Stimulated activated naive CD8-positive, alpha-beta T cell treated with anti-CD3 and anti-CD28 coated beads, Interleukin-15, amount 100 ng/mL, for 72 hours (primary cell): ENCODE results near the gene WDFY2.
"Not testable (repeated sequence)": the region's sequence is repeated elsewhere in the genome, so short reads cannot be mapped to it uniquely, and the experiment has no call there.

Source experiments
- ATAC-seq: fragments of 150-1000 bp; cut with Tn5 transposase; 2 replicates; pipeline ENCODE4 v1.10.0; 2021; ENCODE audit warnings: mild to moderate bottlenecking, moderate library complexity
- DNase-seq, 2 donors: peaks; one replicate each; pipeline ENCODE4 v3.0.0; 2021 to 2022
- H3K27ac Mint-ChIP-seq, 2 donors: one replicate each; pipeline ENCODE4 v1.8.0; 2022; ENCODE audit warnings: mild to moderate bottlenecking in 2 of 2, mixed read lengths in 2 of 2, moderate library complexity in 2 of 2
- H3K27me3 Mint-ChIP-seq: one replicate; pipeline ENCODE4 v1.8.0; 2022; ENCODE audit warnings: mixed read lengths
- H3K4me1 Mint-ChIP-seq: one replicate; pipeline ENCODE4 v1.8.0; 2022; ENCODE audit warnings: mild to moderate bottlenecking, mixed read lengths
- H3K4me3 Mint-ChIP-seq, 2 donors: one replicate each; pipeline ENCODE4 v1.8.0; 2022; ENCODE audit warnings: mild to moderate bottlenecking in 2 of 2, mixed read lengths in 2 of 2, moderate library complexity in 1 of 2
- H3K9me3 Mint-ChIP-seq, 2 donors: one replicate each; pipeline ENCODE4 v1.8.0; 2022; ENCODE audit warnings: mixed read lengths in 2 of 2

The WDFY2 gene

DNA sequence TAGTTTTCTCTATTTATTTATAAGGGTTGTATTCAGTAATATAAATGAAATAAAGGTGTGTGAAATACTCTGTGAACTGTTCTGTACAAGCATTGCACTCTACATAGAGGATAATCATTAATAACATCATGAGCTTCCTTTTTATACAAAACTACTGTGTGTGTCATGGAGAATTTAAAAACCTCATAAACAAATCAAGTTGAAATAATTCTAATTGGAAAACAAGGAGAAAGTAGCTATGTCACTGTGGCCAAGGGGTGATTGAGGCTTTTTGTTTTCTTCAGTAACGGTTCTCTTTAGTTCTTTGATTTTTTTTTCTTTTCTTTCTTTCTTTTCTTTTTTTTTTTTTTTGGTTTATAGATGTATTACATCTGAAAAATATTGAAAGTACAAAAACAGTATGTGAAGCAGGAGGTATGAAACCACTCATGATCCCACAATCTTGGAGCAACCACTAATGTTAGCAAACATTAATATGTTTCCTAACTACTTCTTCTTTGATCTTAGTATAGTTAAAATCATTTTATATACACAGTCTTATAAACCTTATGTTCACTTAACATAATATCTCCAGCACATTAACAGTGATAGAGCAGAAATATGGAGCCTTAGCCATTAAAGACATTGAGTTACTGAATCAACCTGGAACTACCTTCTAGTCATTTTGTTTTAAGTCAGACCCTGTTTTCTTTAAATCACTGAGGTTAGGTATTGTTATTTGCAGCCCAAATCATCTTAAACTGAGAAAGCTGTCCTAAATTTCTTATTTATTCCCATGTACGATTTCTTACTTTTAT, 45.4 kb downstream of the WDFY2 start:
- Mint-ChIP-seq H3K9me3 (no peaks in the 10 kb centered on the region), H3K4me1 (peaks cover 55% of the 10 kb centered on the region), H3K27ac (peak overlapping the region; percentile 12 to 31), H3K27me3 (no peaks in the 10 kb centered on the region), H3K4me3 (no peak overlapping the region)
- no peak for DNase-seq
- ATAC-seq = no peak

DNA sequence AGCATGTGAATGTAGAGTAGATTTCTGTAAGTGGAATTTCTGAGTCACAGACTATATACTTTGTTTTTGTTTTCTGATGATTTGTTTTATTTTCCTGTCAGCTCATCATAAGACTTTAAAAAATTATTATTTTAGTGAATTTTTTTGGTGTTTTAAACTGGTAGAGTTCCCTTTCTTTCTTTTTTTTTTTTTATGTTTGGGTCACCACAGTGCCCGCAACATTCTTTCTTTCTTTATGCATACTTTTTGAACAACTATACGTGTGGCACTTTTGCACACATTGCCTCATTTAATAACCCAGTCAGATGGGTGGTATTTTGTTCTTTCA, 46.0 kb downstream of the WDFY2 start:
- H3K9me3 Mint-ChIP-seq = no peaks in the 10 kb centered on the region
- H3K4me3 Mint-ChIP-seq = no peak overlapping the region
- DNase-seq (no peak), ATAC-seq (no peak)
- peaks cover 57% of the 10 kb centered on the region for H3K4me1 Mint-ChIP-seq
- no peaks in the 10 kb centered on the region for H3K27me3 Mint-ChIP-seq
- H3K27ac Mint-ChIP-seq = no peak overlapping the region

DNA sequence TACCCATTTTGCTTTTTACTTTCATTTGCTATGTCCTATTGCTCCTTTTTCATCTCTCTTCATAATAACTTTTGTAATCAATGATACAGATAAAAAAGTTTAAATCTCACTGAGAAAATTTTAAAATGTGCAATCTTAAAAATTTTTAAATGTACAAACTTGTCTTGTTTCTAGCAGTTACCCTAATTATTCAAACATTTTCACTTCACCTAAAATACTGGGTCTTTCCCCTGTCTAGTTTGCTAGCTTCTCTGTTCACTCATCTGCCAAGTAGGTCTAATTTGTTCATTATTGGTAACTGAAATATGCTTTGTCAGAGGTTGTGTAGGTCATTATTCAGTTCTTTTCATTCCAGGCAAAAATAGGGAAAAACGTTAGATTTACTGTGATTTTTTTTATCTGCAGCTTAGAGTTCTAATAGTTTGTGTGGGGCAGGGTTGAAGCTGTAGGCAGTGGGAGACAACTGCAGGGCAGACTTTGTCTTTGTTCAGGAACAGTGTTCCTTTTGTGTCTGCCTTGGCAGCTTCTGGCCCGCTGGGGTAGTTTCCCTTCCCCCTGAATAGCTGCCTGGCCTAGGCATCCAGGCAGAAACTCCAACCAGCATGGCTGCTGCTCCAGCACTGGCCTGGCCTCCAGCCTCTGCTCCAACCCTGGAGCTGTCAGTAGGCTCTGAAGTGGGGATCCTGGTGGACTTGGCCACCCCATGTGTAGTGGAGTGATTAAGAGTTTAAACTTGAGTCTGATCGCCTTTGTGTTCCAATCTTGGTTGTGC, 48.5 kb downstream of the WDFY2 start:
- Mint-ChIP-seq H3K27ac (no peak overlapping the region), H3K4me3 (peak overlapping the region; percentile 20 to 23), H3K27me3 (no peaks in the 10 kb centered on the region), H3K9me3 (no peaks in the 10 kb centered on the region), H3K4me1 (peaks cover 74% of the 10 kb centered on the region)
- DNase-seq (no peak), ATAC-seq (no peak)

DNA sequence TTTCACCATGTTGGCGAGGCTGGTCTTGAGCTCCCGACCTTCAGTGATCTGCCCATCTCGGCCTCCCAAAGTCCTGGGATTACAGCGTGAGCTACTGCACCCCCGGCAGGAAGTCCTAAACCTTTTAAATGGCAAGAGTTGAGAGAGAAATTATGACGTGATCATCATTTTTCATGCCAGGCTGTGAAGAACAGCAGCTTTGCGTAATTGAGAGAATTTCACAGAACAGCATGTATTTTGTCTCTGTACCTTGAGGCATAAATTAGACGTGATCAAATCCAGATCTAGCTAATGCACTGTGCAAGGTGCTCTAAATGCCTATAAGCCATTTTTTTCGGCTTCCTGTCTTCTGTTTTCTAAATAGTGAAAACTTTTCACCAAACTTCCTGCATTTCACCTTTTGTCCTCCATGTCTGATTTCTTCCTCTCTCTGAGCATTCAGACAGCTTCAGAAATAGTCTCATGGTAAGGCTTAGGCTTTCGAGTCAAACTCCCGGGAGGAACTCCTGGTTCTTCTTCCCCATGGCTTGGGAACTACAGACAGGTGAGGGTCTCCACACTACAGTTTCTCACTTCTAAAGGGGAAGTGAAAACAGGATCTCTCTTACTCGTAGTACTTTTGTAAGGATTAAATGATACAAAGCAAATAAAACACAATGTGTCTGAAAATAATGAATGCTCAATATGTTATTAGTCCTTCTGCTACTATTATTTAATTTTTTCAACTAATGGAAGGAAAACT, 51.0 kb downstream of the WDFY2 start:
- peak overlapping the region; percentile 85 to 92 for H3K27ac Mint-ChIP-seq
- ATAC-seq = no peak

DNA sequence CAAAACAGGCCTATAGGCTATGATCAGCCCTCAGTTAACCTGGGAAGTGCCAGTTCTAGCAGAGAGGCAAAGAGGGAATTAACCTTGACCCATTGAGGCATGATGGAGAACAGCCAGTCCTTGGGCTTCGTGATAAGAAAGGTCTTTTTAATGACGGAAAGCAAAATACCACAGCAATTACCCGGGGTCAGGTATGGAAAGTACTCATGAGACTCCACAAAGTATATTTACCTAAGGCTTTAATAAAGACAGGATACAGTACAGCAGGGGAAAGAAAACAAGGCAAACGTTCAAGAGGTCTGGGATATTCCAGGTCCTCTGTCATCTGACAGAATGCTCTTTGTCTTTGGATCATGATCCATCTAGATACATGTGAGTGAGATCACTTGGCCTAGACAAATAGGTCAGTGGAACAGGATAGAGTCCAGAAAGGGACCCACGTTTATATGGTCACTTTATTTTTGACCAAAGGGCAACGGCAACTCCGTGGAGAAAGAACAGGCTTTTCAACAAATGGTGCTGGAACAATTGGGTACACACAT, 52.2 kb downstream of the WDFY2 start:
- ATAC-seq = no peak
- H3K27ac Mint-ChIP-seq = no peak overlapping the region
- no peaks in the 10 kb centered on the region for H3K27me3 Mint-ChIP-seq
- no peak overlapping the region for H3K4me3 Mint-ChIP-seq
- H3K4me1 Mint-ChIP-seq = peaks cover 47% of the 10 kb centered on the region
- no peak for DNase-seq
- H3K9me3 Mint-ChIP-seq = no peaks in the 10 kb centered on the region

More for the DNA sequence above, 51.0 kb downstream of the WDFY2 start:
- H3K4me1 Mint-ChIP-seq = peaks cover 49% of the 10 kb centered on the region
- no peaks in the 10 kb centered on the region for H3K9me3 Mint-ChIP-seq
- DNase-seq = no peak
- no peaks in the 10 kb centered on the region for H3K27me3 Mint-ChIP-seq
- peak overlapping the region; percentile 56 to 62 for H3K4me3 Mint-ChIP-seq

DNA sequence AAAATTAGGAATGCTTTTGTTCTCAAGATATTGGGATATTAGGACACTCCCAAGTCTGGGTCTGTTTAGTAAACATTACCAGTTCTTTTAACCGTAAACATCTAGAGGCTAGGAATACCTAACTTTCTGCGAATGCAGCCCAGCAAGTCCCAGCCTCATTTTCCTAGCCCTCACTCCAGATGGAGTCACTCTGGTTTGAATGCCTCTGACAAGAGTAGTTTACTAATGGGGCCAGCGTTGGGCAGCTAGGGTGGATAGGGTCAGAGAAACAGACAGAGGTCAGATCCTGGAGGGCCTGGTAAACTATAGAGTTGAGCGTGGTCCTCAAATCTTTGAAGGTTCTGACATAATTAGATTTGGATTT, 53.6 kb downstream of the WDFY2 start:
- Mint-ChIP-seq H3K27ac (no peak overlapping the region), H3K4me1 (peaks cover 39% of the 10 kb centered on the region), H3K9me3 (no peaks in the 10 kb centered on the region), H3K27me3 (no peaks in the 10 kb centered on the region), H3K4me3 (no peak overlapping the region)
- no peak for DNase-seq
- no peak for ATAC-seq

DNA sequence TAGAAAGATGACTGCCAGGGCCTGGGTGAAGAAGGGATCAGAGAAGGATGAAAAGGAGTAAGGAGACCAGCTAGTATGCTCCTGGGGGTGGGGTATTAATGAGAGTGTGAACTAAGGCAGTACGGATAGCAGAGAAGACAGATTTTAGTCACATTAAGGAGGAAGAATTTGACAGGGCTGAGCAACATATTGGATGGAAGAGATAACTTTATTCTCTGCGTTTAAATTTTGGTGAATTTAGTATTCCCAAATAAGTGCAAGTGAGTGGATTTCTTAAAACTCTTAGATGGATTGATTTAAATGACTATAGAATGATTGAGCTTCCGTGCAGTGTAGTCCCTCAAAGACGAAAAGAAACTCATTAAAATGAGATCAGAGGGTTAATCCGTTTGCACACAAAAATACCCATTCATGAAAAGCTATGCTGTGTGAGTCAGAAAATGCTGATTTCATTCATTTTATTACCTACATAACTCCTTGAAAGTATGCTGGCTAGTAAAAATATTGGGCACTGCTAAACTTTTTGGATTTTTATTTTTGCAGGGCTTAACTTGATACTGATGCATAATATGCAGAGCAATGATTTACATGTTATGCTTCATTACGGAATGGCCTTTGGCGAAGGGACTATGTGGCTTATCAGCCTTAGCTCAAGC, 54.1 kb downstream of the WDFY2 start:
- H3K4me1 Mint-ChIP-seq = peaks cover 39% of the 10 kb centered on the region
- DNase-seq (no peak), ATAC-seq (no peak)
- H3K27ac Mint-ChIP-seq = no peak overlapping the region
- no peaks in the 10 kb centered on the region for H3K27me3 Mint-ChIP-seq
- H3K9me3 Mint-ChIP-seq = no peaks in the 10 kb centered on the region
- no peak overlapping the region for H3K4me3 Mint-ChIP-seq

DNA sequence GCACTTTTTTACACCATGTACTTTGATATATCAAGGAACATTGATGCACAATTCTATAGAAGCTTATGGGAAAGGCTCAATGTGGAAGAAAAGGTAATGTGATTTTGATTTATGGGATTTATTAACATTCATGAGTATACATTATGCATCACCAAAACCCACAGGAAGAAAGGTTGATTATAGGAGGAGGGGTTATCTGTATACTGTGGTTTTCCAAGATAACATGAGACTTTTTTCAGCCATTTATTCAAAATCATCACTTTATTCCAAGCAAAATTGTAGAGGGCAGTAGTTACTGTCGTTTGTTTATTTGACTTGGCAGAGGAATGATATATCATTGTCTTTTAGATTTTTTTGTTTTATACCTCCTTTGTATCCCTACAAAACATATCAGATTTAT, 54.9 kb downstream of the WDFY2 start:
- Mint-ChIP-seq H3K27ac (no peak overlapping the region), H3K9me3 (no peaks in the 10 kb centered on the region), H3K4me1 (peaks cover 46% of the 10 kb centered on the region), H3K27me3 (no peaks in the 10 kb centered on the region), H3K4me3 (no peak overlapping the region)
- ATAC-seq (no peak), DNase-seq (no peak)

DNA sequence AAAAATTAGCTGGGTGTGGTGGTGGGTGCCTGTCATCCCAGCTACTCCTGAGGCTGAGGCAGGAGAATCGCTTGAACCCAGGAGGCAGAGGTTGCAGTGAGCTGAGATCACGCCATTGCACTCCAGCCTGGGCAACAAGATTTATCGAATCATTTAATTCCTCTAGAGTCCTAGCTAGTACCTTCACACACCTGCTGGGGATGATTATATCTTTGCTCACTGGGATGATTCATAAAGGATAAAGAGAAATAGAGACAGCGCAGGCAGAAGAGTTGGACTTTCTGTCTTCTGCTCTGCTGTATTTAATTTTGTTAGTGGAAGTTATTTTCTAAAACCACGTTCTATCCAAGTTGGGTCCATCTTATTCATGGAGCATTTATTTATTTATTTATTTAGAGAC, 56.4 kb downstream of the WDFY2 start:
- not testable (repeated sequence) for ATAC-seq, H3K27me3 Mint-ChIP-seq, DNase-seq, H3K4me3 Mint-ChIP-seq, H3K27ac Mint-ChIP-seq, H3K9me3 Mint-ChIP-seq
- H3K4me1 Mint-ChIP-seq = peaks cover 47% of the 10 kb centered on the region

DNA sequence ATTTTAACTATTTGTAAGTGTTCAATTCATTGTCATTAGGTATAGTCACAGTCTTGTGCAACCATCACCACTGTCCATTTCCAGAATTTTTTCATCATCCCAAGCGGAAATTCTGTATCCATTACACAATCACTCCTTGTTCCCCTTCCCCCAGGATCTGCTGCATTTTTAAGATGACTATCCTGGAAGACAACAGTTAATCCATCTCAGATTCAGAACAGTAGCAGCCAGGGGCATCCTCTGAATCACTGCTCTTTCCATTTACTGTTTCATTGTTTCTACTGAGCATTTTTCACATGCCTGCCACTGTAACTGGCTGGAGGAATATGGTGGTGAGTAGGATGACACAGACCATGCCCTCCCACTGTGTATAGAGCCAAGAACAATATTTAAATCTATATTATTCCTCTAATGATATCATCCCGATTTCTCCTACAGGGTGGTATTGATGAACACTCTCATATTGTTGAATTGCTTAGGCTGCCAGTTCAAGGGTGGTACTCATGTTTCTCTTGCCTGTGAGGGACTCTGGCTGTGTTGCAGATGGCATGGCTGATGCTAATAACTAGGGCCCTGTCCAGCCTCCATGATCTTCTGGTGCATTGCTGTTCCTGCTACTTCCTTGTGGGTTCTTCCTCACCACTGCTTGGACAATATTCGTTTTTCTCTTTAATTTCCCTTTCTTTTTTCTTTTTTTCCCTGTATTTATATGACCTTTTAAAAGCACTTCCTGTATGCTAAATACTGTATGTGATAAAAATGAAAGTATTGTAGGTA, 59.0 kb downstream of the WDFY2 start:
- H3K4me1 Mint-ChIP-seq = peaks cover 47% of the 10 kb centered on the region
- H3K9me3 Mint-ChIP-seq = no peaks in the 10 kb centered on the region
- DNase-seq = no peak
- peak; percentile 23 for ATAC-seq
- peak overlapping the region; percentile 1 to 94 for H3K27ac Mint-ChIP-seq
- H3K27me3 Mint-ChIP-seq = no peaks in the 10 kb centered on the region
- peak overlapping the region; percentile 6 to 76 for H3K4me3 Mint-ChIP-seq

DNA sequence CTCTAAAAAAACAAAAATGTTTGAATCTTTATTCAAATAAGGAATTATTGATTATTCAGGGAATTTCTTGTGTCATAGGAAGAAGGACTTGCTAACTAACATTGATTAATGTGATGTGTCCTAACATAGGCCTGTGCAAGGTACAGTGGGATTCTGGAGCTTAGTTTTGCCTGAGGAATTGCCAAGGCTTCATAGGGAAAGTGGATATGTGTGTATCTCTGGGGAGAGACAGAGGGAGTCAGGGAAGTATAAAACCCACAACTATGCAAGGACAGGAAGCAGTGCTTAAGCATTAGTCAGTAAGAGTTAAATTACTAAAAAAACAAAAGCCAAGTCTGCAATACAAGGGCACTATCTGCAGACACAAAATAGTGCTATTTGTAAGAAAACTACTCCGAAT, 59.6 kb downstream of the WDFY2 start:
- ATAC-seq = no peak
- H3K27me3 Mint-ChIP-seq = no peaks in the 10 kb centered on the region
- no peak for DNase-seq
- peaks cover 47% of the 10 kb centered on the region for H3K4me1 Mint-ChIP-seq
- peak overlapping the region; percentile 1 to 94 for H3K27ac Mint-ChIP-seq
- no peaks in the 10 kb centered on the region for H3K9me3 Mint-ChIP-seq
- peak overlapping the region; percentile 6 to 76 for H3K4me3 Mint-ChIP-seq

DNA sequence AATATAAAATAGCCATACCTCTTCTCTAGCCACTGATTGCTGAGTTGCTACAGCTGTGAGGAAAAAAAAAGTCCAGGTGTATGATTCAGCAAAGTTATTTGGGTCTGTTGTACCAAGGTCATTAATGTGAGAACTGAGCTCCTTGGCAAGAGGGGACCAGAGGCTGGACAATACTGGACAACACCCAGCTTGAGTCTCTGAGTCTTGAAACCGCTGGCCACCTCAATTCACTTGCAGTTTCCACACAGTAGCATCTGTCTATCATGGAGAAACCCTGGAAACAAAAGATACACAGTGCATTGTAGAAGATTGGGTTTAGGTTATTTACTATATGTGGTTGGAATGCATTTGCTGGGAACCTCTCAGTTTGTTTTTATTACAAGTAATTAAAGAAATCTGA, 60.4 kb downstream of the WDFY2 start:
- Mint-ChIP-seq H3K9me3 (no peaks in the 10 kb centered on the region), H3K27me3 (no peaks in the 10 kb centered on the region), H3K4me3 (peak overlapping the region; percentile 63 to 74), H3K27ac (peak overlapping the region; percentile 96 to 99), H3K4me1 (peaks cover 47% of the 10 kb centered on the region)
- DNase-seq (no peak), ATAC-seq (no peak)

DNA sequence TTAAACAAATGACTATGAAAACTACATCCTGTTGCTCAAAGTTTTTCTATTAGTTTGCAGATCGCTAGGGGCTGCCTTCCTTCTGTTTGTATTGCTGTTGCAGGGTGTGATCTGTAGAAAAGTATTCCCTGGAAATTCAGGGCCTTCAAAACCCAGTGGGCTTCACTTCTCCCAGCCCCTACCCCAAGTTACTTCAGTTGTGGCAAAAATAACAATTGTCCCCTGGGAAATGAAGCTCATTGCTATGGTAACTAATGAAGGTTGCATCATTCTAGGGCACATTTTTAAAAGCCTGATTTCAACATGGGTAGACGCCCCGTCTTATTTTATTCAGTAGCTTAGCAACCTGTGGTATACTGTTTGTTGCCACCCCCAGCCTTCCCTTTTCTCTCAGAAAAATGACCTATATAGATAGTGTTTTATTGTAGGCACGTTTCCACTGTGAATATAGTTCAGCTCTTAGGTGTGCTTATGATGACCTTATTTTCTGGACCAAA, 60.9 kb downstream of the WDFY2 start:
- Mint-ChIP-seq H3K9me3 (no peaks in the 10 kb centered on the region), H3K4me1 (peaks cover 47% of the 10 kb centered on the region), H3K27ac (peak overlapping the region; percentile 96 to 99), H3K27me3 (no peaks in the 10 kb centered on the region), H3K4me3 (peak overlapping the region; percentile 63 to 74)
- ATAC-seq (peak; percentile 84), DNase-seq (peak; percentile 15 to 27)

DNA sequence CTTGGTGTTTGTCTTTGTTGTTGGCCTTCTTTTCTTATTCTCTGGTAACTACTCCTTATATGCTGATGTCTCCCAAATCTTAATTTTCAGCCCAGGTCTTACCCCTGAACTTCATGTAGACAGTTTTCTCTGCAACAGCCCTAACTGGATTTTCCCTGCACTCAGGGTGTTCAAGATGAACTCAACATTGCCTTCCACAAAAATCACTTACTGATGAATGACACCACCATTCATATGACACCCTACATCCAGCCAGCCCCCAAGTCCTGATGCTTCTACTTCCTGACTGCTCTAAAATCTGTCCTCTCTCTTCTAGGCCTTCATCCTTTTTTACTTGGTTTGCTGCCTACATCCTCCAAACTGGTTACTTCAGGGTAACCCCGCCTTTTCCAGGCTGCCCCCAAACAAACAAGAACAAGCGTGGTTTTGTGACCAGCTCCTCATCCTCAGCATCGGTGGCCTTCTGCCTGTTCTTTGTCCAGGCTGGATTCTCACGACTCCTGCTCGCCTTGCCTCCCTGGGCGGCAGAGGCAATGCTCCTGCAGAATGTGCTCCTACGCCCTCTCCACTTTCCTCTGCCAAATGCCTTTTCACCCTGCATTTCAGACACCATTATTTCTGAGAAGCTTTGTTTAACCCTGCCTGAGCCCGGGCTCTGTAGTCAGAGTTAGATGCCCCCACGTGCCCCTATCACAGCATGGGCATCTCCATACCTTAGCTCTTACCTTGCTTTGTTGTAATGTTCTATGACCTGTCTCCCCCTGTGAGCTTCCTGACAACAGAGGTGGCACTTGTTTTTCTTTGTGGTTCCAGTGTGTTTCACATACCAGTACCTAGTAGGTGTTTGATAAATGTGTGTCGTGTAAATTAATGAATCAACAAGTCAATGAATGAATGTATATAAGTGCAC, 61.8 kb downstream of the WDFY2 start:
- peak; percentile 65 for ATAC-seq
- Mint-ChIP-seq H3K27me3 (no peaks in the 10 kb centered on the region), H3K4me1 (peaks cover 47% of the 10 kb centered on the region), H3K9me3 (peaks cover under 1% of the 10 kb centered on the region in 2 donors), H3K4me3 (peak overlapping the region; percentile 63 to 74), H3K27ac (peak overlapping the region; percentile 96 to 99)
- no peak for DNase-seq
